Neural progenitor cell (in vitro differentiated cells): ENCODE results near the gene CALN1. TPM values are rescaled to one million over a fixed set of nuclear protein-coding genes. Genes with fewer than 3 reads are reported as not detected.
A peak's percentile ranks its signal among the peaks of the same experiment; 100 is the strongest.

Experiments
- DNase-seq: peaks from one replicate; pipeline ENCODE4 v3.0.0-alpha.2; 2016; ENCODE audit warnings: low spot score
- H2AFZ ChIP-seq: fragments of 200-600 bp; sonication (generic); replicated peaks from 2 replicates; pipeline ENCODE4 v1.6.1; 2016; ENCODE audit warnings: antibody characterized with exemption
- H3F3A ChIP-seq: fragments of 200-600 bp; sonication (generic); 2 replicates; pipeline ENCODE4 v1.6.1; 2016; ENCODE audit warnings: antibody characterized with exemption, low read depth
- H3K27ac ChIP-seq: fragments of 200-600 bp; sonication (generic); 2 replicates; pipeline ENCODE4 v1.5.1; 2016; ENCODE audit warnings: mild to moderate bottlenecking
- H3K27me3 ChIP-seq: fragments of 200-600 bp; sonication (generic); 2 replicates; pipeline ENCODE4 v1.6.1; 2016; ENCODE audit warnings: mild to moderate bottlenecking, moderate library complexity
- H3K36me3 ChIP-seq: fragments of 200-600 bp; sonication (generic); 2 replicates; pipeline ENCODE4 v1.5.1; 2016
- H3K4me1 ChIP-seq: fragments of 200-600 bp; sonication (generic); 2 replicates; pipeline ENCODE4 v1.6.1; 2016; ENCODE audit warnings: mixed run types
- H3K4me2 ChIP-seq: fragments of 200-600 bp; sonication (generic); 2 replicates; pipeline ENCODE4 v1.6.1; 2016
- H3K4me3 ChIP-seq: fragments of 200-600 bp; sonication (generic); 2 replicates; pipeline ENCODE4 v1.5.1; 2016
- H3K79me2 ChIP-seq: fragments of 200-600 bp; sonication (generic); 2 replicates; pipeline ENCODE4 v1.6.1; 2016; ENCODE audit warnings: low read depth
- H3K9ac ChIP-seq: fragments of 200-600 bp; sonication (generic); 2 replicates; pipeline ENCODE4 v1.6.1; 2016
- H3K9me3 ChIP-seq: fragments of 200-600 bp; sonication (generic); 2 replicates; pipeline ENCODE4 v1.5.1; 2016; ENCODE audit warnings: low read depth
- H4K20me1 ChIP-seq: fragments of 200-600 bp; sonication (generic); 2 replicates; pipeline ENCODE4 v1.6.1; 2016; ENCODE audit warnings: low read depth
- H3K27ac Mint-ChIP-seq: 3 replicates; pipeline ENCODE4 v1.8.0; 2021; ENCODE audit warnings: mixed read lengths
- H3K27me3 Mint-ChIP-seq: 2 replicates; pipeline ENCODE4 v1.8.0; 2022; ENCODE audit warnings: low read depth, mild to moderate bottlenecking, inconsistent platforms, moderate library complexity, mixed read lengths; ENCODE audit not compliant: insufficient read depth
- H3K36me3 Mint-ChIP-seq: 3 replicates; pipeline ENCODE4 v1.8.0; 2021; ENCODE audit warnings: mixed read lengths
- H3K4me1 Mint-ChIP-seq: 3 replicates; pipeline ENCODE4 v1.8.0; 2021; ENCODE audit warnings: mixed read lengths
- H3K4me3 Mint-ChIP-seq: 3 replicates; pipeline ENCODE4 v1.8.0; 2021; ENCODE audit warnings: mild to moderate bottlenecking, moderate library complexity, mixed read lengths
- H3K9me3 Mint-ChIP-seq: 3 replicates; pipeline ENCODE4 v1.8.0; 2020; ENCODE audit warnings: mixed read lengths
- CTCF ChIP-seq: fragments of 200-600 bp; sonication (generic); IDR thresholded peaks from 2 replicates; pipeline ENCODE4 v1.5.1; 2017; ENCODE audit warnings: antibody characterized with exemption, mild to moderate bottlenecking
- EZH2 ChIP-seq: fragments of 200-600 bp; sonication (generic); IDR thresholded peaks from 2 replicates; pipeline ENCODE4 v1.6.1; 2017; ENCODE audit warnings: antibody characterized with exemption, mild to moderate bottlenecking, moderate library complexity
- EZH2phosphoT487 ChIP-seq: fragments of 200-600 bp; sonication (generic); IDR thresholded peaks from 2 replicates; pipeline ENCODE4 v1.6.1; 2017; ENCODE audit warnings: antibody characterized with exemption
- total RNA-seq: library from RNA; depleted of rRNA; stranded (reverse); fragments of >200 nt; gene quantifications from 2 replicates; pipeline ENCODE4 v1.2.3, GENCODE V29; 2015; ENCODE audit warnings: low replicate concordance

Gene CALN1
- total RNA-seq, 1 donor from 2014 or later, result 3.1 TPM

GRCh38 chr7:71904484-71904883, 507.7 kb downstream of the CALN1 start:
- Mint-ChIP-seq H3K27ac (no peak overlapping the region), H3K9me3 (peaks cover 2% of the 10 kb centered on the region), H3K4me1 (no peaks in the 10 kb centered on the region), H3K4me3 (no peak overlapping the region), H3K36me3 (no peaks in the 10 kb centered on the region), H3K27me3 (no peaks in the 10 kb centered on the region)
- H3K4me2 ChIP-seq, result no peak overlapping the region
- no peaks in the 10 kb centered on the region for H3K79me2 ChIP-seq
- no peak overlapping the region for H2AFZ ChIP-seq
- no peaks in the 10 kb centered on the region for H3F3A ChIP-seq
- H3K27me3 ChIP-seq, result no peaks in the 10 kb centered on the region
- no peak overlapping the region for H3K9ac ChIP-seq
- H3K36me3 ChIP-seq, result no peaks in the 10 kb centered on the region
- H3K4me1 ChIP-seq, result no peaks in the 10 kb centered on the region
- TF ChIP-seq CTCF (no peak), EZH2phosphoT487 (no peak), EZH2 (no peak)
- DNase-seq, result no peak
- H3K9me3 ChIP-seq, result no peaks in the 10 kb centered on the region
- H3K27ac ChIP-seq, result no peak overlapping the region
- H3K4me3 ChIP-seq, result no peak overlapping the region
- no peaks in the 10 kb centered on the region for H4K20me1 ChIP-seq

- Histone ChIP-seq H3K9me3 (no peaks in the 10 kb centered on the region), H3F3A (peaks cover 5% of the 10 kb centered on the region), H3K36me3 (no peaks in the 10 kb centered on the region), H3K27me3 (no peaks in the 10 kb centered on the region), H3K4me2 (no peak overlapping the region), H3K9ac (no peak overlapping the region), H2AFZ (no peak overlapping the region), H3K27ac (no peak overlapping the region), H3K4me1 (peaks cover 12% of the 10 kb centered on the region), H4K20me1 (no peaks in the 10 kb centered on the region), H3K4me3 (no peak overlapping the region), H3K79me2 (no peaks in the 10 kb centered on the region)
- no peaks in the 10 kb centered on the region for H3K27me3 Mint-ChIP-seq
- no peak for TF ChIP-seq CTCF
- no peak for TF ChIP-seq EZH2phosphoT487
- no peak for TF ChIP-seq EZH2
- H3K4me1 Mint-ChIP-seq, result peaks cover 6% of the 10 kb centered on the region
- no peak overlapping the region for H3K4me3 Mint-ChIP-seq
- no peak overlapping the region for H3K27ac Mint-ChIP-seq
- no peaks in the 10 kb centered on the region for H3K36me3 Mint-ChIP-seq
- DNase-seq, result no peak
- peaks cover 2% of the 10 kb centered on the region for H3K9me3 Mint-ChIP-seq
Observed at GRCh38 chr7:71900556-71900955, 511.6 kb downstream of the CALN1 start.

- H3K4me3 ChIP-seq, result no peak overlapping the region
- TF ChIP-seq EZH2, result no peak
- no peak for TF ChIP-seq CTCF
- H3K27ac ChIP-seq, result peak overlapping the region; percentile 25
Observed at GRCh38 chr7:71896535-71896934, 515.6 kb downstream of the CALN1 start.

More at GRCh38 chr7:71896535-71896934, 515.6 kb downstream of the CALN1 start:
- Histone ChIP-seq H3K27me3 (no peaks in the 10 kb centered on the region), H3K4me1 (peaks cover 12% of the 10 kb centered on the region), H3K36me3 (no peaks in the 10 kb centered on the region), H3F3A (peaks cover 5% of the 10 kb centered on the region), H2AFZ (peak overlapping the region; percentile 85), H3K9me3 (no peaks in the 10 kb centered on the region), H4K20me1 (no peaks in the 10 kb centered on the region), H3K9ac (no peak overlapping the region), H3K4me2 (no peak overlapping the region), H3K79me2 (no peaks in the 10 kb centered on the region)
- Mint-ChIP-seq H3K27me3 (no peaks in the 10 kb centered on the region), H3K27ac (no peak overlapping the region), H3K9me3 (no peaks in the 10 kb centered on the region), H3K4me1 (peaks cover 6% of the 10 kb centered on the region), H3K4me3 (no peak overlapping the region), H3K36me3 (no peaks in the 10 kb centered on the region)
- DNase-seq, result peak; percentile 15
